IMR-90 (cell line): Measurements from ENCODE around the gene YPEL2. TPM values are rescaled to one million over a fixed set of nuclear protein-coding genes. Genes with fewer than 3 reads are reported as not detected.

Experiments
- ATAC-seq: fragments of 200-7000 bp; cut with Tn5 transposase; 2 replicates; pipeline ENCODE4 v1.9.1; 2020; ENCODE audit warnings: low read depth, mild to moderate bottlenecking, moderate library complexity
- BruUV-seq: library from RNA; stranded (reverse); fragments of 400-500 nt; replicated peaks from 2 replicates; lab custom pipeline; 2021; lab: Mats Ljungman, UMichigan
- CTCF ChIA-PET: fragments of 300-600 bp; formaldehyde crosslinking; extraction: SDS; loops from one replicate; lab custom pipeline; 2021; ENCODE audit warnings: antibody characterized with exemption; lab: Yijun Ruan, JAX
- POLR2A ChIA-PET: fragments of 300-600 bp; sonication (Branson Sonifier 250); formaldehyde crosslinking; loops from one replicate; lab custom pipeline; 2022; ENCODE audit warnings: antibody characterized with exemption; ENCODE audit not compliant: unreplicated experiment; lab: Charles Lee
- DNase-seq: peaks from one replicate; pipeline ENCODE4 v3.0.0; 2013
- H2AFZ ChIP-seq: replicated peaks from 2 replicates; pipeline ENCODE3; 2013; ENCODE audit warnings: low read length, mild to moderate bottlenecking; ENCODE audit not compliant: poor library complexity
- H2AK5ac ChIP-seq: 2 replicates; pipeline ENCODE4 v1.6.1; 2013; ENCODE audit warnings: low read depth, low read length, inconsistent platforms
- H2AK9ac ChIP-seq: replicated peaks from 2 replicates; pipeline ENCODE3; 2013; ENCODE audit warnings: mild to moderate bottlenecking, low read depth, low read length, moderate library complexity; ENCODE audit not compliant: poor library complexity
- H2BK120ac ChIP-seq: 2 replicates; pipeline ENCODE4 v1.6.1; 2013; ENCODE audit warnings: low read depth, low read length, inconsistent platforms
- H2BK15ac ChIP-seq: 3 replicates; pipeline ENCODE4 v1.6.1; 2013; ENCODE audit warnings: low read depth, low read length, inconsistent platforms
- H2BK20ac ChIP-seq: 2 replicates; pipeline ENCODE4 v1.6.1; 2013; ENCODE audit warnings: low read depth, mild to moderate bottlenecking, inconsistent platforms, low read length, moderate library complexity
- H2BK5ac ChIP-seq: 2 replicates; pipeline ENCODE4 v1.6.1; 2013; ENCODE audit warnings: mild to moderate bottlenecking, low read depth, low read length, inconsistent platforms; ENCODE audit not compliant: poor library complexity, severe bottlenecking
- H3K14ac ChIP-seq: replicated peaks from 2 replicates; pipeline ENCODE4 v1.6.1; 2013; ENCODE audit warnings: low read depth, low read length, inconsistent platforms
- H3K18ac ChIP-seq: 2 replicates; pipeline ENCODE4 v1.6.1; 2013; ENCODE audit warnings: low read depth, low read length, control low read depth
- H3K23ac ChIP-seq: 2 replicates; pipeline ENCODE4 v1.6.1; 2013; ENCODE audit warnings: low read depth, low read length, inconsistent platforms
- H3K27ac ChIP-seq: 2 replicates; pipeline ENCODE4 v1.5.1; 2013; ENCODE audit warnings: mild to moderate bottlenecking, control low read depth, low read length; ENCODE audit not compliant: insufficient read depth
- H3K27me3 ChIP-seq: 2 replicates; pipeline ENCODE4 v1.6.1; 2013; ENCODE audit warnings: low read length; ENCODE audit not compliant: control insufficient read depth, insufficient read depth
- H3K36me3 ChIP-seq: 2 replicates; pipeline ENCODE4 v1.6.1; 2013; ENCODE audit warnings: low read length, mixed read lengths; ENCODE audit not compliant: control insufficient read depth, insufficient read depth
- H3K4ac ChIP-seq: 2 replicates; pipeline ENCODE4 v1.6.1; 2013; ENCODE audit warnings: low read depth, low read length, inconsistent platforms
- H3K4me1 ChIP-seq: 2 replicates; pipeline ENCODE4 v1.6.1; 2013; ENCODE audit warnings: low read length, mixed read lengths; ENCODE audit not compliant: control insufficient read depth, insufficient read depth
- H3K4me2 ChIP-seq: 2 replicates; pipeline ENCODE4 v1.6.1; 2013; ENCODE audit warnings: low read depth, mild to moderate bottlenecking, control low read depth, low read length, moderate library complexity
- H3K4me3 ChIP-seq: 2 replicates; pipeline ENCODE4 v1.5.1; 2013; ENCODE audit warnings: low read depth, mild to moderate bottlenecking, control low read depth, low read length, moderate library complexity; ENCODE audit not compliant: insufficient read depth
- H3K56ac ChIP-seq: 2 replicates; pipeline ENCODE4 v1.6.1; 2013; ENCODE audit warnings: low read length, inconsistent platforms; ENCODE audit not compliant: insufficient read depth; ENCODE audit errors: extremely low read depth
- H3K79me1 ChIP-seq, 2 experiments: 2 replicates each; pipeline ENCODE4 v1.6.1; 2013; ENCODE audit warnings: low read length in 2 of 2, inconsistent platforms in 1 of 2, low read depth in 1 of 2
- H3K9ac ChIP-seq: 2 replicates; pipeline ENCODE4 v1.6.1; 2013; ENCODE audit warnings: low read depth, low read length, control low read depth
- H3K9me1 ChIP-seq: 2 replicates; pipeline ENCODE4 v1.6.1; 2013; ENCODE audit warnings: low read length, inconsistent platforms; ENCODE audit not compliant: insufficient read depth
- H3K9me3 ChIP-seq: 2 replicates; pipeline ENCODE4 v1.6.1; 2013; ENCODE audit warnings: low read length; ENCODE audit not compliant: control insufficient read depth, insufficient read depth
- H4K20me1 ChIP-seq: 2 replicates; pipeline ENCODE4 v1.6.1; 2013; ENCODE audit warnings: low read length, inconsistent platforms; ENCODE audit not compliant: insufficient read depth
- H4K5ac ChIP-seq: 2 replicates; pipeline ENCODE4 v1.6.1; 2013; ENCODE audit warnings: mild to moderate bottlenecking, low read depth, low read length, control low read depth
- H4K8ac ChIP-seq, 2 experiments: 2 replicates each; pipeline ENCODE4 v1.6.1; 2013; ENCODE audit warnings: low read depth in 2 of 2, low read length in 2 of 2, control low read depth in 1 of 2, inconsistent platforms in 1 of 2
- H4K91ac ChIP-seq: 2 replicates; pipeline ENCODE4 v1.6.1; 2013; ENCODE audit warnings: low read depth, low read length, inconsistent platforms; ENCODE audit not compliant: insufficient read depth
- BHLHE40 ChIP-seq: fragments of 150-350 bp; IDR thresholded peaks from 2 replicates; pipeline ENCODE4 v1.6.1; 2016; ENCODE audit warnings: mild to moderate bottlenecking, low read depth, low read length
- CEBPB ChIP-seq: IDR thresholded peaks from 2 replicates; pipeline ENCODE4 v1.6.1; 2012; ENCODE audit warnings: low read depth, low read length, improper control_type of control experiment
- CHD1 ChIP-seq: IDR thresholded peaks from 2 replicates; pipeline ENCODE4 v1.6.1; 2012; ENCODE audit warnings: low read depth, low read length, improper control_type of control experiment
- FOS ChIP-seq: fragments of 150-350 bp; IDR thresholded peaks from 2 replicates; pipeline ENCODE4 v1.6.1; 2016; ENCODE audit warnings: low read depth, low read length
- MAFK ChIP-seq: IDR thresholded peaks from 2 replicates; pipeline ENCODE4 v1.6.1; 2012; ENCODE audit warnings: low read depth, low read length, improper control_type of control experiment
- MAZ ChIP-seq: IDR thresholded peaks from 2 replicates; pipeline ENCODE4 v1.6.1; 2012; ENCODE audit warnings: low read depth, mild to moderate bottlenecking, low read length, improper control_type of control experiment, moderate library complexity, borderline replicate concordance
- MXI1 ChIP-seq: IDR thresholded peaks from 2 replicates; pipeline ENCODE4 v1.6.1; 2012; ENCODE audit warnings: low read depth, mild to moderate bottlenecking, low read length, moderate library complexity, borderline replicate concordance
- NFE2L2 ChIP-seq: fragments of 150-350 bp; IDR thresholded peaks from 2 replicates; pipeline ENCODE4 v1.6.1; 2016; ENCODE audit warnings: low read depth, mild to moderate bottlenecking, low read length
- POLR2A ChIP-seq: IDR thresholded peaks from 2 replicates; pipeline ENCODE4 v1.6.1; 2012; ENCODE audit warnings: mild to moderate bottlenecking, low read depth, low read length
- RAD21 ChIP-seq: IDR thresholded peaks from 2 replicates; pipeline ENCODE4 v1.6.1; 2012; ENCODE audit warnings: low read length, improper control_type of control experiment
- RCOR1 ChIP-seq: IDR thresholded peaks from 2 replicates; pipeline ENCODE4 v1.6.1; 2012; ENCODE audit warnings: mild to moderate bottlenecking, low read length, improper control_type of control experiment; ENCODE audit not compliant: insufficient replicate concordance
- RFX5 ChIP-seq: IDR thresholded peaks from 2 replicates; pipeline ENCODE4 v1.8.0; 2012; ENCODE audit warnings: low read depth, mild to moderate bottlenecking, low read length, moderate library complexity
- SMC3 ChIP-seq: fragments of 150-350 bp; IDR thresholded peaks from 2 replicates; pipeline ENCODE4 v1.6.1; 2016; ENCODE audit warnings: low read depth, mild to moderate bottlenecking, antibody characterized with exemption, low read length, moderate library complexity
- dilution Hi-C: fragments of 300-500 bp; cut with HindIII; formaldehyde crosslinking; loops from one replicate; pipeline ENCODE4 v1.14.3; 2018; ENCODE audit warnings: low sequenced_read_pairs; ENCODE audit not compliant: unreplicated experiment
- in situ Hi-C: fragments of 300-500 bp; cut with MboI; formaldehyde crosslinking; loops from 3 replicates; pipeline ENCODE4 v1.14.3; 2019; ENCODE audit warnings: low sequenced_read_pairs, inconsistent platforms, mixed read lengths
- intact Hi-C: fragments of 100-400 bp; cut with micrococcal nuclease; formaldehyde crosslinking; loops from 2 replicates; pipeline ENCODE4 v1.10.0; 2022
- polyA plus RNA-seq, 3 experiments: library from polyadenylated mRNA; depleted of rRNA; stranded (reverse); fragments of >200 nt; gene quantifications; 2 replicates each; pipeline ENCODE4 v1.2.3, GENCODE V29; 2012; ENCODE audit warnings: low replicate concordance in 1 of 3
- total RNA-seq: library from RNA; depleted of rRNA; stranded (reverse); fragments of >200 nt; gene quantifications from 2 replicates; pipeline ENCODE4 v1.2.3, GENCODE V29; 2012
- TF ChIP-seq, protein P1 (sequence below): fragments of 150-350 bp; IDR thresholded peaks from 2 replicates; pipeline ENCODE4 v1.6.1; 2016; ENCODE audit warnings: low read depth, mild to moderate bottlenecking, low read length, moderate library complexity, borderline replicate concordance
- TF ChIP-seq, protein P2 (sequence below): fragments of 150-350 bp; IDR thresholded peaks from 2 replicates; pipeline ENCODE4 v1.6.1; 2017; ENCODE audit warnings: mild to moderate bottlenecking, antibody characterized with exemption, low read length, low read depth
- TF ChIP-seq, protein P3 (sequence below): conservative IDR thresholded peaks from 2 replicates; pipeline ENCODE4 v1.5.1; 2012; ENCODE audit warnings: mild to moderate bottlenecking, low read depth, low read length, improper control_type of control experiment

YPEL2 gene
- total and polyA plus RNA-seq, 2 of the 4 experiments (the other 2 are of a cell fraction), result 2.3 to 3.4 TPM

DNA sequence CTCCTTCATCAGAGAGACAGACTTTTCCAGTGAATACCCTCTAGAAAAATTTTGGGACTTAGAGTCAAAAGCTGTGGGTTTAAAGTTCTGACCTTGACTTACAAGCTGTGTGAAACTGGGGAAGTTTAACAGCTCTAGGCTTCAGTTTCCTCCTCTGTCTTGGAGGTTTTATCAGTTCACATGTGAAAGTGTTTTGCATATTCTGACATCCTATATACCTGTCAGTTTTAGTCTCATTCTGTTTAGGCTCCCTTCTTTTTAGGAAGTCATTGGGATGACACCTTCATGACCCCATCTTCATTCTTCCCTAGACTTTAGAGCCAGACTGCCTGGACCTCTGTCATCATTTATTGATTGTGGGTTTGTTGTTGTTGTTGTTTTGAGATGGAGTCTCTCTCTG, 44.4 kb downstream of the YPEL2 start:
- dilution Hi-C loops (no loop called here), intact Hi-C loops (no loop called here), in situ Hi-C loops (no loop called here)
- H3K56ac ChIP-seq, result no peak overlapping the region
- H2BK15ac ChIP-seq, result no peak overlapping the region
- DNase-seq (no peak), ATAC-seq (no peak)
- peaks cover 0 to 14% of the 10 kb centered on the region in 2 experiments; a peak in 1 of 4 replicates for H3K79me1 ChIP-seq
- H2BK5ac ChIP-seq, result no peak overlapping the region
- no peak overlapping the region for H3K18ac ChIP-seq
- no peak overlapping the region for H2AK9ac ChIP-seq
- H4K20me1 ChIP-seq, result no peaks in the 10 kb centered on the region
- BruUV-seq, result no TSS peak
- no peak overlapping the region for H3K27ac ChIP-seq
- H4K91ac ChIP-seq, result no peak overlapping the region
- no peak overlapping the region for H3K4me3 ChIP-seq
- no peaks in the 10 kb centered on the region for H3K9me3 ChIP-seq
- H3K27me3 ChIP-seq, result no peaks in the 10 kb centered on the region
- ChIA-PET POLR2A (no interaction called here), CTCF (no interaction called here)
- peaks cover 6% of the 10 kb centered on the region for H3K9me1 ChIP-seq
- H3K23ac ChIP-seq, result no peak overlapping the region
- no peak overlapping the region for H2AFZ ChIP-seq
- H4K8ac ChIP-seq, result no peak overlapping the region
- peaks cover 18% of the 10 kb centered on the region for H3K4me1 ChIP-seq
- TF ChIP-seq FOS (no peak), SMC3 (no peak), MAFK (no peak), MAZ (no peak), CEBPB (no peak), RFX5 (no peak), NFE2L2 (no peak), CHD1 (no peak), RCOR1 (no peak), RAD21 (no peak), POLR2A (no peak), BHLHE40 (no peak), MXI1 (no peak)
- TF ChIP-seq, protein P1, sequence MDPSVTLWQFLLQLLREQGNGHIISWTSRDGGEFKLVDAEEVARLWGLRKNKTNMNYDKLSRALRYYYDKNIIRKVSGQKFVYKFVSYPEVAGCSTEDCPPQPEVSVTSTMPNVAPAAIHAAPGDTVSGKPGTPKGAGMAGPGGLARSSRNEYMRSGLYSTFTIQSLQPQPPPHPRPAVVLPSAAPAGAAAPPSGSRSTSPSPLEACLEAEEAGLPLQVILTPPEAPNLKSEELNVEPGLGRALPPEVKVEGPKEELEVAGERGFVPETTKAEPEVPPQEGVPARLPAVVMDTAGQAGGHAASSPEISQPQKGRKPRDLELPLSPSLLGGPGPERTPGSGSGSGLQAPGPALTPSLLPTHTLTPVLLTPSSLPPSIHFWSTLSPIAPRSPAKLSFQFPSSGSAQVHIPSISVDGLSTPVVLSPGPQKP, result no peak
- TF ChIP-seq, protein P2, sequence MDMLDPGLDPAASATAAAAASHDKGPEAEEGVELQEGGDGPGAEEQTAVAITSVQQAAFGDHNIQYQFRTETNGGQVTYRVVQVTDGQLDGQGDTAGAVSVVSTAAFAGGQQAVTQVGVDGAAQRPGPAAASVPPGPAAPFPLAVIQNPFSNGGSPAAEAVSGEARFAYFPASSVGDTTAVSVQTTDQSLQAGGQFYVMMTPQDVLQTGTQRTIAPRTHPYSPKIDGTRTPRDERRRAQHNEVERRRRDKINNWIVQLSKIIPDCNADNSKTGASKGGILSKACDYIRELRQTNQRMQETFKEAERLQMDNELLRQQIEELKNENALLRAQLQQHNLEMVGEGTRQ, result no peak
- TF ChIP-seq, protein P3, sequence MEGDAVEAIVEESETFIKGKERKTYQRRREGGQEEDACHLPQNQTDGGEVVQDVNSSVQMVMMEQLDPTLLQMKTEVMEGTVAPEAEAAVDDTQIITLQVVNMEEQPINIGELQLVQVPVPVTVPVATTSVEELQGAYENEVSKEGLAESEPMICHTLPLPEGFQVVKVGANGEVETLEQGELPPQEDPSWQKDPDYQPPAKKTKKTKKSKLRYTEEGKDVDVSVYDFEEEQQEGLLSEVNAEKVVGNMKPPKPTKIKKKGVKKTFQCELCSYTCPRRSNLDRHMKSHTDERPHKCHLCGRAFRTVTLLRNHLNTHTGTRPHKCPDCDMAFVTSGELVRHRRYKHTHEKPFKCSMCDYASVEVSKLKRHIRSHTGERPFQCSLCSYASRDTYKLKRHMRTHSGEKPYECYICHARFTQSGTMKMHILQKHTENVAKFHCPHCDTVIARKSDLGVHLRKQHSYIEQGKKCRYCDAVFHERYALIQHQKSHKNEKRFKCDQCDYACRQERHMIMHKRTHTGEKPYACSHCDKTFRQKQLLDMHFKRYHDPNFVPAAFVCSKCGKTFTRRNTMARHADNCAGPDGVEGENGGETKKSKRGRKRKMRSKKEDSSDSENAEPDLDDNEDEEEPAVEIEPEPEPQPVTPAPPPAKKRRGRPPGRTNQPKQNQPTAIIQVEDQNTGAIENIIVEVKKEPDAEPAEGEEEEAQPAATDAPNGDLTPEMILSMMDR, result no peak
- H3K36me3 ChIP-seq, result no peaks in the 10 kb centered on the region
- no peak overlapping the region for H3K4me2 ChIP-seq
- H2BK120ac ChIP-seq, result no peak overlapping the region
- no peak overlapping the region for H3K14ac ChIP-seq
- H4K5ac ChIP-seq, result no peak overlapping the region
- H2AK5ac ChIP-seq, result no peak overlapping the region
- no peak overlapping the region for H3K9ac ChIP-seq
- no peak overlapping the region for H3K4ac ChIP-seq
- H2BK20ac ChIP-seq, result no peak overlapping the region
